IMR-90 (cell line): ENCODE measurements around the gene FAM149B1.

ENCODE experiments used
- USF2 ChIP-seq: fragments of 150-350 bp; IDR thresholded peaks from 2 replicates; pipeline ENCODE4 v1.6.1; 2017; ENCODE audit warnings: mild to moderate bottlenecking, antibody characterized with exemption, low read length, low read depth
- TF ChIP-seq, protein P1 (sequence below): conservative IDR thresholded peaks from 2 replicates; pipeline ENCODE4 v1.5.1; 2012; ENCODE audit warnings: mild to moderate bottlenecking, low read depth, low read length, improper control_type of control experiment

- TF ChIP-seq, protein P1, sequence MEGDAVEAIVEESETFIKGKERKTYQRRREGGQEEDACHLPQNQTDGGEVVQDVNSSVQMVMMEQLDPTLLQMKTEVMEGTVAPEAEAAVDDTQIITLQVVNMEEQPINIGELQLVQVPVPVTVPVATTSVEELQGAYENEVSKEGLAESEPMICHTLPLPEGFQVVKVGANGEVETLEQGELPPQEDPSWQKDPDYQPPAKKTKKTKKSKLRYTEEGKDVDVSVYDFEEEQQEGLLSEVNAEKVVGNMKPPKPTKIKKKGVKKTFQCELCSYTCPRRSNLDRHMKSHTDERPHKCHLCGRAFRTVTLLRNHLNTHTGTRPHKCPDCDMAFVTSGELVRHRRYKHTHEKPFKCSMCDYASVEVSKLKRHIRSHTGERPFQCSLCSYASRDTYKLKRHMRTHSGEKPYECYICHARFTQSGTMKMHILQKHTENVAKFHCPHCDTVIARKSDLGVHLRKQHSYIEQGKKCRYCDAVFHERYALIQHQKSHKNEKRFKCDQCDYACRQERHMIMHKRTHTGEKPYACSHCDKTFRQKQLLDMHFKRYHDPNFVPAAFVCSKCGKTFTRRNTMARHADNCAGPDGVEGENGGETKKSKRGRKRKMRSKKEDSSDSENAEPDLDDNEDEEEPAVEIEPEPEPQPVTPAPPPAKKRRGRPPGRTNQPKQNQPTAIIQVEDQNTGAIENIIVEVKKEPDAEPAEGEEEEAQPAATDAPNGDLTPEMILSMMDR: no peak
- no peak for TF ChIP-seq USF2
Observed at GRCh38 chr10:73205081-73205480, 37.2 kb downstream of the FAM149B1 start.
